H1 (cell line): ENCODE results near the gene CALML5. TPM values are rescaled to one million over a fixed set of nuclear protein-coding genes. Genes with fewer than 3 reads are reported as not detected.

ENCODE experiments used
- CTCF ChIA-PET: fragments of 300-600 bp; sonication (Branson Sonifier 250); formaldehyde crosslinking; loops from one replicate; lab custom pipeline; 2021; ENCODE audit not compliant: partially characterized antibody; lab: Charles Lee
- POLR2A ChIA-PET: fragments of 300-600 bp; sonication (Branson Sonifier 250); formaldehyde crosslinking; loops from one replicate; lab custom pipeline; 2021; ENCODE audit warnings: inconsistent platforms; ENCODE audit not compliant: partially characterized antibody; lab: Charles Lee
- DNase-seq, 2 experiments: peaks; one replicate each; pipeline versions ENCODE4 v3.0.0 to v3.0.0-alpha.2; 2010 to 2022; ENCODE audit warnings: low spot score in 2 of 2, low read depth in 1 of 2, mixed read lengths in 1 of 2
- FAIRE-seq: peaks from 2 replicates; lab custom pipeline; 2011; peaks lifted over from hg19 to GRCh38; lab: Jason Lieb, UNC
- H2AFZ ChIP-seq: 2 replicates; pipeline ENCODE4 v1.8.1; 2012; ENCODE audit warnings: low read length, inconsistent platforms
- H2AK5ac ChIP-seq: 2 replicates; pipeline ENCODE4 v1.6.1; 2013; ENCODE audit warnings: low read depth, low read length
- H2BK120ac ChIP-seq: replicated peaks from 2 replicates; pipeline ENCODE3; 2013; ENCODE audit warnings: low read depth, low read length, inconsistent platforms
- H2BK12ac ChIP-seq: 2 replicates; pipeline ENCODE4 v1.6.1; 2013; ENCODE audit warnings: low read depth, low read length
- H2BK15ac ChIP-seq: 2 replicates; pipeline ENCODE4 v1.6.1; 2013; ENCODE audit warnings: low read length
- H2BK20ac ChIP-seq: 2 replicates; pipeline ENCODE4 v1.6.1; 2013; ENCODE audit warnings: low read length
- H2BK5ac ChIP-seq: 2 replicates; pipeline ENCODE4 v1.6.1; 2013; ENCODE audit warnings: low read depth, low read length
- H3K14ac ChIP-seq: 2 replicates; pipeline ENCODE4 v1.6.1; 2013; ENCODE audit warnings: inconsistent platforms; ENCODE audit not compliant: insufficient read length
- H3K18ac ChIP-seq: 2 replicates; pipeline ENCODE4 v1.6.1; 2013; ENCODE audit warnings: low read length; ENCODE audit errors: extremely low read depth
- H3K23ac ChIP-seq: 2 replicates; pipeline ENCODE4 v1.6.1; 2013; ENCODE audit warnings: inconsistent platforms; ENCODE audit not compliant: insufficient read length
- H3K23me2 ChIP-seq: 2 replicates; pipeline ENCODE4 v1.6.1; 2013; ENCODE audit warnings: low read depth, low read length
- H3K27ac ChIP-seq: 2 replicates; pipeline ENCODE4 v1.6.1; 2011; ENCODE audit warnings: low read depth, low read length, inconsistent platforms
- H3K27me3 ChIP-seq, 4 experiments: replicated peaks in 1 of 4; 1 replicate in 1 of 4; 2 replicates in 3 of 4; pipeline versions ENCODE4 v1.6.1 to v1.8.1; 2011 to 2013; ENCODE audit warnings: low read length in 3 of 4, mild to moderate bottlenecking in 3 of 4, inconsistent platforms in 2 of 4, mixed read lengths in 2 of 4, moderate library complexity in 1 of 4; ENCODE audit not compliant: control insufficient read depth in 3 of 4, insufficient read depth in 3 of 4; ENCODE audit errors: extremely low read depth in 1 of 4
- H3K36me3 ChIP-seq, 4 experiments: 2 replicates each; pipeline versions ENCODE4 v1.6.1 to v1.8.1; 2011 to 2013; ENCODE audit warnings: mild to moderate bottlenecking in 4 of 4, low read length in 3 of 4, moderate library complexity in 2 of 4, control low read depth in 1 of 4, inconsistent platforms in 1 of 4; ENCODE audit not compliant: insufficient read depth in 4 of 4, control insufficient read depth in 2 of 4
- H3K4ac ChIP-seq: replicated peaks from 2 replicates; pipeline ENCODE3; 2013; ENCODE audit warnings: low read length, low read depth, mixed read lengths, inconsistent platforms; ENCODE audit not compliant: insufficient read length
- H3K4me1 ChIP-seq, 4 experiments: replicated peaks in 1 of 4; 1 replicate in 1 of 4; 2 replicates in 3 of 4; pipeline versions ENCODE4 v1.6.1 to v1.8.1; 2011 to 2013; ENCODE audit warnings: low read length in 3 of 4, inconsistent platforms in 2 of 4, mixed read lengths in 1 of 4; ENCODE audit not compliant: insufficient read depth in 4 of 4, control insufficient read depth in 3 of 4
- H3K4me2 ChIP-seq, 2 experiments: 2 replicates each; pipeline versions ENCODE4 v1.6.1 to v1.8.1; 2011 to 2013; ENCODE audit warnings: low read depth in 2 of 2, low read length in 2 of 2, control low read depth in 1 of 2, inconsistent platforms in 1 of 2, mild to moderate bottlenecking in 1 of 2; ENCODE audit not compliant: insufficient read depth in 1 of 2
- H3K4me3 ChIP-seq, 4 experiments: fragments of 200-600, 300-600 bp in 1 of 4; sonication (generic), shearing (Covaris generic), sonication (Bioruptor Twin) in 1 of 4; 2 replicates each; pipeline versions ENCODE4 v1.5.1 to v1.8.1; 2011 to 2016; ENCODE audit warnings: low read length in 4 of 4, low read depth in 3 of 4, control low read depth in 2 of 4, inconsistent platforms in 2 of 4, mild to moderate bottlenecking in 2 of 4, mixed read lengths in 1 of 4, moderate library complexity in 1 of 4; ENCODE audit not compliant: insufficient read depth in 2 of 4; ENCODE audit errors: extremely low read depth in 1 of 4
- H3K56ac ChIP-seq: replicated peaks from 2 replicates; pipeline ENCODE3; 2013; ENCODE audit warnings: low read depth, mild to moderate bottlenecking, mixed read lengths, low read length, inconsistent platforms; ENCODE audit not compliant: insufficient read length
- H3K79me1 ChIP-seq: 2 replicates; pipeline ENCODE4 v1.6.1; 2013; ENCODE audit warnings: low read depth, low read length, control low read depth
- H3K79me2 ChIP-seq, 2 experiments: 2 replicates each; pipeline versions ENCODE4 v1.6.1 to v1.8.1; 2012 to 2013; ENCODE audit warnings: low read length in 2 of 2, mild to moderate bottlenecking in 2 of 2, inconsistent platforms in 1 of 2; ENCODE audit not compliant: insufficient read depth in 2 of 2, control insufficient read depth in 1 of 2
- H3K9ac ChIP-seq, 4 experiments: replicated peaks in 1 of 4; 1 replicate in 1 of 4; 2 replicates in 3 of 4; pipeline versions ENCODE4 v1.6.1 to v1.8.1; 2011 to 2013; ENCODE audit warnings: low read depth in 3 of 4, low read length in 3 of 4, control low read depth in 2 of 4, mild to moderate bottlenecking in 2 of 4, moderate library complexity in 2 of 4, inconsistent platforms in 1 of 4; ENCODE audit errors: extremely low read depth in 1 of 4
- H3K9me3 ChIP-seq, 2 experiments: 2 replicates each; pipeline versions ENCODE4 v1.6.1 to v1.8.1; 2012 to 2013; ENCODE audit warnings: mild to moderate bottlenecking in 2 of 2, moderate library complexity in 2 of 2, control low read depth in 1 of 2, inconsistent platforms in 1 of 2, low read depth in 1 of 2, low read length in 1 of 2, mixed read lengths in 1 of 2; ENCODE audit not compliant: insufficient read depth in 2 of 2
- H4K20me1 ChIP-seq, 2 experiments: replicated peaks in 1 of 2; 2 replicates each; pipeline versions ENCODE3 to v1.8.1; 2011 to 2013; ENCODE audit warnings: inconsistent platforms in 2 of 2, low read length in 2 of 2, mild to moderate bottlenecking in 1 of 2; ENCODE audit not compliant: insufficient read depth in 2 of 2, control insufficient read depth in 1 of 2
- H4K5ac ChIP-seq: 2 replicates; pipeline ENCODE4 v1.6.1; 2013; ENCODE audit warnings: low read length, low read depth, mixed read lengths, inconsistent platforms; ENCODE audit not compliant: insufficient read length
- H4K8ac ChIP-seq: 2 replicates; pipeline ENCODE4 v1.8.0; 2013; ENCODE audit warnings: mild to moderate bottlenecking, moderate library complexity, low read length, inconsistent platforms; ENCODE audit not compliant: insufficient read depth; ENCODE audit errors: extremely low read depth
- H4K91ac ChIP-seq: replicated peaks from 2 replicates; pipeline ENCODE3; 2013; ENCODE audit warnings: low read length, mixed read lengths, inconsistent platforms; ENCODE audit not compliant: insufficient read length
- CEBPB ChIP-seq: IDR thresholded peaks from 2 replicates; pipeline ENCODE4 v1.6.1; 2012; ENCODE audit warnings: low read depth, low read length
- EP300 ChIP-seq, 2 experiments: IDR thresholded peaks; 1 replicate in 1 of 2; 2 replicates in 1 of 2; pipeline ENCODE4 v1.6.1; 2011 to 2012; ENCODE audit warnings: low read depth in 2 of 2, low read length in 2 of 2, mild to moderate bottlenecking in 2 of 2, borderline replicate concordance in 1 of 2, inconsistent platforms in 1 of 2, moderate library complexity in 1 of 2
- EZH2 ChIP-seq: fragments of 200-600 bp; sonication (generic); IDR thresholded peaks from 2 replicates; pipeline ENCODE4 v1.7.1; 2012; ENCODE audit warnings: low read depth, mild to moderate bottlenecking, moderate library complexity, low read length, inconsistent platforms; ENCODE audit not compliant: severe bottlenecking
- RAD21 ChIP-seq, 2 experiments: IDR thresholded peaks in 1 of 2; conservative IDR thresholded peaks in 1 of 2; 2 replicates each; pipeline ENCODE4 v1.6.1; 2011; ENCODE audit warnings: low read depth in 2 of 2, low read length in 2 of 2, improper control_type of control experiment in 1 of 2, inconsistent platforms in 1 of 2, mild to moderate bottlenecking in 1 of 2, moderate library complexity in 1 of 2
- RXRA ChIP-seq: IDR thresholded peaks from 2 replicates; pipeline ENCODE4 v1.6.1; 2011; ENCODE audit warnings: low read depth, mild to moderate bottlenecking, low read length, moderate library complexity; ENCODE audit not compliant: insufficient read depth
- WGBS, 2 experiments: shearing (Covaris generic) in 1 of 2; methylation state at CpG; one replicate each; pipeline versions ENCODE4 v1.1.6 to v1.1.7; 2013 to 2015; ENCODE audit warnings: low lambda C conversion rate in 2 of 2, mixed read lengths in 2 of 2, inconsistent platforms in 1 of 2, low coverage in 1 of 2, missing lambda C conversion rate in 1 of 2; ENCODE audit not compliant: insufficient replicate concordance in 2 of 2, insufficient coverage in 1 of 2, insufficient read length in 1 of 2; ENCODE audit errors: extremely low coverage in 1 of 2, missing lambda C conversion rate in 1 of 2; 5-methylcytosine and 5-hydroxymethylcytosine counted together
- polyA plus RNA-seq, 7 experiments: library from polyadenylated mRNA; depleted of rRNA in 3 of 7; stranded (reverse) in 5 of 7; unstranded in 2 of 7; fragments of >200 nt in 5 of 7; fragments of 200-250 nt in 2 of 7; gene quantifications; 1 replicate in 5 of 7; 2 replicates in 1 of 7; 4 replicates in 1 of 7; pipeline versions ENCODE4 v1.2.1 to v1.2.3, GENCODE V29; 2011 to 2013; ENCODE audit warnings: missing spikeins in 2 of 7, mixed read lengths in 2 of 7
- total RNA-seq: library from RNA; stranded (reverse); fragmentation: NEBNext Ultra II Directional; extraction: Animal tissue kit (Norgen Biotek cat#: 25700); gene quantifications from 2 replicates; pipeline ENCODE4 v1.2.1, GENCODE V29; 2021
- TF ChIP-seq, protein P1 (sequence below): IDR thresholded peaks from 2 replicates; pipeline ENCODE4 v1.6.1; 2011; ENCODE audit warnings: low read length, improper control_type of control experiment

The CALML5 gene
- total and polyA plus RNA-seq, 2 of the 8 experiments (the other 6 are each of a cell fraction or from before 2014, with no cell fraction given), result not detected

DNA sequence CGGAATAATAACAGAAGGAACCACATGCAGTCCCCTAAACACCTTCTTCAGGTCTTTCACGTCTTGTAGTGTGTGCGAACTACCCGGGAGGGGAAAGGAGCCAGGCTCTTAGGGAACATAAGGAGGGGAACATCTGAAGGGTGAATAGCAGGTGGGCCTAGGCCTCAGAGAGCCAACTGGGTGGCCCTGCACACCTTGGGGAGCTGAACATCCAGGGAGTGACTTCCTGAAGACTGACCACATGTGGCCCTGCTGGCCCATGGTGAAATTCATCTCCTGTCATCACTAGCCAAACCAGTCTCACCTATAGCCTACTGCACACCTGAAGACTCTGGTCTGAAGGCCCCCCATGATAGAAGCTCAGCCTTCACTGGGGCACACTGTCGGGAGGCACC, 31.0 kb upstream of the CALML5 start:
- no peak overlapping the region for H4K91ac ChIP-seq
- no peak for TF ChIP-seq CEBPB
- TF ChIP-seq EZH2, result no peak
- TF ChIP-seq RXRA, result no peak
- TF ChIP-seq RAD21 (IDR thresholded peaks at IDR 0.05 in 1 of 2, conservative IDR thresholded peaks at IDR 0.05 in 1 of 2; ENCODE audit: low read depth in 2 of 2, low read length in 2 of 2), result no peak
- TF ChIP-seq, protein P1, sequence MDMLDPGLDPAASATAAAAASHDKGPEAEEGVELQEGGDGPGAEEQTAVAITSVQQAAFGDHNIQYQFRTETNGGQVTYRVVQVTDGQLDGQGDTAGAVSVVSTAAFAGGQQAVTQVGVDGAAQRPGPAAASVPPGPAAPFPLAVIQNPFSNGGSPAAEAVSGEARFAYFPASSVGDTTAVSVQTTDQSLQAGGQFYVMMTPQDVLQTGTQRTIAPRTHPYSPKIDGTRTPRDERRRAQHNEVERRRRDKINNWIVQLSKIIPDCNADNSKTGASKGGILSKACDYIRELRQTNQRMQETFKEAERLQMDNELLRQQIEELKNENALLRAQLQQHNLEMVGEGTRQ, result no peak
- no peak for TF ChIP-seq EP300 (IDR thresholded peaks at IDR 0.05; ENCODE audit: borderline replicate concordance in 1 of 2, low read depth in 2 of 2, low read length in 2 of 2)
- no peaks in the 10 kb centered on the region for H3K27me3 ChIP-seq
- no peak overlapping the region for H3K14ac ChIP-seq
- H2AFZ ChIP-seq, result no peak overlapping the region
- no peak overlapping the region for H3K18ac ChIP-seq
- H2BK120ac ChIP-seq, result no peak overlapping the region
- H3K56ac ChIP-seq, result no peak overlapping the region
- no peaks in the 10 kb centered on the region for H3K36me3 ChIP-seq
- peaks cover 0 to 5% (median 0%) of the 10 kb centered on the region in 4 experiments; a peak in 1 of 7 replicates for H3K4me1 ChIP-seq
- WGBS, 2 experiments, result 97% methylated on average over 5 of the region's 5 CpGs; no CpG with 5 or more reads in 1 of the 2 experiments
- CTCF ChIA-PET, result interaction anchor here (0.6 to 2.6 kb wide), 6 partner anchors 9 to 94 kb away, joined by 3 to 8 read pairs (median 4); no protein-coding TSS in a partner anchor
- DNase-seq, result no peak
- no peak overlapping the region for H4K5ac ChIP-seq
- POLR2A ChIA-PET, result interaction anchor here (0.9 kb wide), 1 partner anchor 17 kb away, joined by 3 read pairs; no protein-coding TSS in a partner anchor
- FAIRE-seq, result no peak
- no peak overlapping the region for H2BK20ac ChIP-seq
- no peak overlapping the region for H2BK12ac ChIP-seq
- no peaks in the 10 kb centered on the region for H3K79me2 ChIP-seq
- H3K79me1 ChIP-seq, result no peaks in the 10 kb centered on the region
- H3K27ac ChIP-seq, result no peak overlapping the region
- no peak overlapping the region for H3K23ac ChIP-seq
- H3K9ac ChIP-seq, result no peak overlapping the region
- H3K4ac ChIP-seq, result no peak overlapping the region
- no peak overlapping the region for H2AK5ac ChIP-seq
- H4K20me1 ChIP-seq, result no peaks in the 10 kb centered on the region
- no peak overlapping the region for H2BK5ac ChIP-seq
- H2BK15ac ChIP-seq, result no peak overlapping the region
- peaks cover 0 to 3% of the 10 kb centered on the region in 2 experiments; a peak in 1 of 4 replicates for H3K9me3 ChIP-seq
- H4K8ac ChIP-seq, result no peak overlapping the region
- H3K4me2 ChIP-seq, result no peak overlapping the region
- H3K4me3 ChIP-seq, result no peak overlapping the region
- H3K23me2 ChIP-seq, result no peaks in the 10 kb centered on the region
